HG03139 (cell line): Measurements from ENCODE around the gene GIT2.
"Not testable (repeated sequence)": the region's sequence is repeated elsewhere in the genome, so short reads cannot be mapped to it uniquely, and the experiment has no call there.

Source experiments
- ATAC-seq: cut with Tn5 transposase; IDR thresholded peaks from one replicate; pipeline ENCODE4 v1.9.1; 2021; ENCODE audit not compliant: unreplicated experiment

GIT2 gene

DNA sequence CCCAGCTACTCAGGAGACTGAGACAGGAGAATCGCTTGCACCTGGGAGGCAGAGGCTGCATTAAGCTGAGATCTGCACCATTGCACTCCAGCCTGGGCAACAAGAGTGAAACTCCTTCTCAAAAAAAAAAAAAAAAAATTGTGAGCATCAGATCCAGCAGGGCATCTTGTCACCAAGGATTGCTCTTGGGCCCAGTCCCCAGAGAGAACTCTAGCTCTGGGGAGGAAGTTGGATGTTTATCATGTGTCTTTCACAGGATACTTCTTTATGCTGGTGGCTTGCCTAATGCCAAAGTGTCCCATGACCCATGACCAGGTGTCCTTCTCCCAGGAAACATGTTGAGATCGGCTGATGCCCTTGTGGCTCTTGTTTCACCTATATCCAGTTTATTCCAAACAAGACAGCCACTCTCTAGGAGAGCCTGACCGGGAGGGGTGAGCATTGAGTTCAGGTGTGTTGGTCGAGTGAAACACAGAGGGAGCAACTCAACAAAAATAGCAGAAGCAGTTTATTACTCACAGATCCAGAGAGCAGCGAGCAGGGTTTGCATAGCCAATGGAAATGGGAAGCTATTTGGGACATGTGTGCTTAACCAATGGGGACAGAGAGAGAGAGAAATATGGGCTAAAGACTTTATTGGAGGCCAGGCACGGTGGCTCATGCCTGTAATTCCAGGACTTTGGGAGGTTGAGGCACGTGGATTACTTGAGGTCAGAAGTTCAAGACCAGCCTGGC lies 102.7 kb downstream of the GIT2 start:
- ATAC-seq: no peak

DNA sequence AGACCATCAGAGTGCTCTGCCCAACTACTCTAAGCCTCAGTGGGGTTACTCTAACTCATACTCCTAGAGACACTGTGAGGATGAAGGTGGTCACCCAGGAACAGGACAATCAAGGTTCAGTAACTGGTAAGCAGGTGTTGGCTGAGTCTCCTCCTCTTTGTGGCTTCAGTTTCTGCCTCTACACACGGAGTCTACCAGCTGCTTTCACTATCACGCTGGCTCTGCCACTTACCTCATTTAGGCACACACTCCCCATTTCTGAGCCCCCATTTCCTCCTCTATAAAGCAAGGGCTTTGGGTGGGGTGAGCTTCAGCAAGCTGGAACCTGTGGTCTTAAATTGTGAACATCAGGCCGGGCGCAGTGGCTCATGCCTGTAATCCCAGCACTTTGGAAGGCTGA lies 103.4 kb downstream of the GIT2 start:
- ATAC-seq: peak; percentile 59

DNA sequence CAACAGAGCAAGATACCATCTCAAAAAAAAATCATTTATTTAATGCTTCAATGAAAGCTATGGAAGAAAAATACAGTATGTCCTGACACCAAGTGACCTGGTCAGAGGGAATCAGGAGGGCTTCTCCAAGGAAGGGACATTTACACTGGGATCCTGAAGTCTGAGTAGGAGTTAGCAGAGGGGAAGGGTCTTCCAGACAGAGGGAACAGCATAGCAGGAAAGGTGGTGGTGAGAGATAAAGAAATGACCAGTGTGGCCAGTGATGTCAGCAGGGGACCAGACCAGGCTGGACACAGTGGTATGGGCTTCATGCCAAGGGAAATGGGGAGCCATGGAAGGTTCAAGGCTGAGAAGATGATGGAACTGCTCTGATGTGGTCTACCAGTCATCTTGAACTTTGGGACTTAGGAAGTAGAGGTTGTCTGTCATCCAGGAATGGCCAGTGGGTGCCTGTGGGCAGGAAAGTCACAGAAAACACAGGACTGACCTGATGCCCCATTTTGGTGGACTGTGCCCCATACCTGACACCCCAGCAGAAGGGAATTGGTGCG lies 103.9 kb downstream of the GIT2 start:
- no peak for ATAC-seq

DNA sequence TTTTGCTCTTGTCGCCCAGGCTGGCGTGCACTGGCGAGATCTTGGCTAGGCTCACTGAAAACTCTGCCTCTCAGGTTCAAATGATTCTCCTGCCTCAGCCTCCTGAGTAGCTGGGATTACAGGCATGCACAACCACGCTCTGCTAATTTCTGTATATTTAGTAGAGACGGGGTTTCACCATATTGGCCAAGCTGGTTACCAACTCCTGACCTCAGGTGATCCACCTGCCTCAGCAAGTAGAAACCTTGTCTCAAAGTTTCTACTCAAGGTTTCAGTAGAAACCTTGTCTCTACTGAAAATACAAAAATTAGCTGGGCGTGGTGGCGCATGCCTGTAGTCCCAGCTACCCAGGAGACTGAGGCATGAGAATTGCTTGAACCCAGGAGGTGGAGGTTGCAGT lies 104.4 kb downstream of the GIT2 start:
- ATAC-seq: not testable (repeated sequence)

DNA sequence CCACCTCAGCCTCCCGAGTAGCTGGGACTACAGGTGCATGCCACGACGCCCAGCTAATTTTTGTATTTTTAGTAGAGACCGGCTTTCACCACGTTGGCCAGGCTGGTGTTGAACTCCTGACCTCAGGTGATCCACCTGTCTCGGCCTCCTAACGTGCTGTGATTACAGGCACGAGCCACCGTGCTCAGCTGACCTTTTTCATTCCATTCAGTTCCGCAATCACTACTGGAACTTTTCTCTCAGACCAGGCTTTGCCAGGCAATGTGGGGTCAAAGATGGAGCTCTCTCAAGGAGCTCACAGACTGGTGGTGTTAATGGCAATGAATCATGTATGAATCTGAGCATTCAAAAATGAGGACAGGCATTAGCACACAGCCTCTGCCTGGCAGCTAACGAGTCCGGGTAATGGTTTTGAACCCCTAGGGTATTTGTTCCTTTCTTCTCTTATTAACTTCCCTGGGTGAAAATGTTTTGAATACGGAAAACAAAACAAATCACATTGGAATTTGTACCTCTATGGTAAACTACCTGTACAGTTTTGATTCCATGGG lies 105.5 kb downstream of the GIT2 start:
- no peak for ATAC-seq

DNA sequence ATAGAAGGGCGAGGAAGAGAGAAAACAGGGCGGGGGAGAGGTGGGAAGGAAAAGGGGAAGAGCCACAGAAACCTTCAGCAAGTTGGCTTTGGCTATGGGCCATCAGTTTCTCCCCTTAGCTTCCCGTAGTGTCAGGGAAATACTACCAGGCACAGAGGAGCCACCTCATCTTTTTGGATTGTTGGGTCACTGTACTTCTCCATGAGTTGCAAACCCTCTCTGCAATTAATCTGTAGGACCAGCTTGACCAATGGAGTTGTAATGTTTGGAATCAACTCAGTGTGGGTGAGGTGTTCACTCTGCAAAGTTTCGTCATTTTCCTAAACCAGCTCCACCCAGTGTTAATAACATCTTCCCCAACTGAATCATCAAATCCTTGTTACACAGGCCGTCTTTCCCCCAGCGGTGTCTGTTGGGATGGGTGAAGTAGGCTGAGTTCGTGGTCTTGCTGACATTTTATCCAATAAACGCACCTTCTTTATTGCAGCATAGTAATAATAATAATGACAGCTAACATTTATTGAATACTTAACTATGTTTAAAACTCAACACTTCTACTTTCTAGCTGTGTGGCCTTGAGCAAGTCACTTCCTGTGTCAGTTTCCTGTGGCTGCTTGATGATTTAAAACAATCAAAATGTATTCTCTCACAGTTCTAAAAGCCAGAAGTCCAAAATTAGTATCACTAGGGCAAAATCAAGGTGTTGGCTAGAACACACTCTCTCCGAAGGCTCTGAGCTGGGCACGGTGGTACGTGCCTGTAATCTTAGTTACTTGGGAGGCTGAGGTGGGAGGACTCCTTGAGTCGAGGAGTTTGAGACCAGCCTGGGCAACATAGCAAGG lies 107.8 kb downstream of the GIT2 start:
- no peak for ATAC-seq

DNA sequence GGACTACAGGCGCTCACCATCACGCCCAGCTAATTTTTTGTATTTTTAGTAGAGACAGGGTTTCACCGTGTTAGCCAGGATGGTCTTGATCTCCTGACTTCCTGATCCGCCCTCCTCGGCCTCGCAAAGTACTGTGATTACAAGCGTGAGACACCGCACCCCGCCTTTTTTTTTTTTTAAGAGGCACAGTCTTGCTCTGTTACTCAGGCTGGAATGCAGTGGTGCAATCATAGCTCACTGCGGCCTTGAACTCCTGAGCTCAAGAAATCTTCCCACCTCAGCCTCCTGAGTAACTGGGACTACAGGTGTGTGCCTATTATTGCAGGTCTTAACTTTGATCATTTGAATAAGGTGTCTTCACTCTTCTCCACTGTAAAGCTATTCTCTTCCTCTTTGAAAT lies 110.6 kb downstream of the GIT2 start:
- ATAC-seq: no peak

DNA sequence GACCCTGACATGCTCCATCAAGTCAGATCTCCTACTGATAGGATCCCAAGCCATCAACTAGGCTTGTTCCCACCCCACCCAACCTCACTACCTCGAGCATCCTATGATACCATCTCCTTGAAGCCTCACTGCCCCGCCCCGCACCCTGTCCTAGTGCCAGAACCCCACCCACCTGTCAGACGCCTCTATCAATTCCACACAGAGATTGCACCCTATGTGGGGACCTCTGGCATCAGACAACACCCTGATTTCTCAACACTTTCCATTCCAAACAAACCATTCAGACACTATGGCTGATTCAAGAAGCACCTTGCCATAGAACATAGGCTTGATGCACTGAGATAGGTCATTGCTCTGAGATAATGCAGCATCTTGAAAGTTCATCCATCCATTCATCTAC lies 112.7 kb downstream of the GIT2 start:
- ATAC-seq: no peak

DNA sequence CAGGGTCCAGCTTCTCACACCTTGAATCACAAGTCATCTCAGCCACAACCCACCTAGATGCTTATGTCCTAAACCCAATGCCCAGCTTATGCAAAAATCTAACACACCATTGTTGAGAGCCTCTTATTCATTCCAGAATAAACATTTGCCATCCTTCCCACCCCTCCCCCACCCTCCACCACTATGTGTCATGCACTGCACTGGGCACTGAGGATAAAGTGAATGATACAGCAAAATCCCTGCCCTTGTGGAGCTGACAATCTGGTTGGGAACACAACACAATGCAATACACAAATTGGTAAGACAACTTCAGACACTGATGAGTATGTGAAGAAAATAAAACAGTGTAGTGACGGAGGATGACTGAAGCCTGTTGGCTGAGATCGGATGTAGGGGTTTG lies 114.4 kb downstream of the GIT2 start:
- ATAC-seq: no peak

DNA sequence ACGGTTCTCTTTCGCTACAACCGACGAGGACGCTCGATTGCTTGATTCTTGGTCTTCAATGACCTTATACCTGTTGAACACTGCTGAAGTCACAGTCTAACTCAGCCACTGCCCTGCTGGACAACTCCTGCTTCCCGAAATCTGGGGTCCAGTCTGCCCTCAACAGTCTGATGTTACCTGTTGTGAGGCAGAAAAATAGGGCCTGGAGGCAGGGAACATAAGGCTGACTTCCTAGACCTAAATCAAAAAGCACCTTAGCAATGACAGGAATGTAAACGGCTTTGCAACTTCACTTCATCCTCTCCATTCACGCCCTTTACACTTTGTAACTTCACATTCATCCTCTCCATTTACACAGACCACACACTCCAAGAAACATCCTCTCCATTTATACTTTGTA lies 115.2 kb downstream of the GIT2 start:
- no peak for ATAC-seq

DNA sequence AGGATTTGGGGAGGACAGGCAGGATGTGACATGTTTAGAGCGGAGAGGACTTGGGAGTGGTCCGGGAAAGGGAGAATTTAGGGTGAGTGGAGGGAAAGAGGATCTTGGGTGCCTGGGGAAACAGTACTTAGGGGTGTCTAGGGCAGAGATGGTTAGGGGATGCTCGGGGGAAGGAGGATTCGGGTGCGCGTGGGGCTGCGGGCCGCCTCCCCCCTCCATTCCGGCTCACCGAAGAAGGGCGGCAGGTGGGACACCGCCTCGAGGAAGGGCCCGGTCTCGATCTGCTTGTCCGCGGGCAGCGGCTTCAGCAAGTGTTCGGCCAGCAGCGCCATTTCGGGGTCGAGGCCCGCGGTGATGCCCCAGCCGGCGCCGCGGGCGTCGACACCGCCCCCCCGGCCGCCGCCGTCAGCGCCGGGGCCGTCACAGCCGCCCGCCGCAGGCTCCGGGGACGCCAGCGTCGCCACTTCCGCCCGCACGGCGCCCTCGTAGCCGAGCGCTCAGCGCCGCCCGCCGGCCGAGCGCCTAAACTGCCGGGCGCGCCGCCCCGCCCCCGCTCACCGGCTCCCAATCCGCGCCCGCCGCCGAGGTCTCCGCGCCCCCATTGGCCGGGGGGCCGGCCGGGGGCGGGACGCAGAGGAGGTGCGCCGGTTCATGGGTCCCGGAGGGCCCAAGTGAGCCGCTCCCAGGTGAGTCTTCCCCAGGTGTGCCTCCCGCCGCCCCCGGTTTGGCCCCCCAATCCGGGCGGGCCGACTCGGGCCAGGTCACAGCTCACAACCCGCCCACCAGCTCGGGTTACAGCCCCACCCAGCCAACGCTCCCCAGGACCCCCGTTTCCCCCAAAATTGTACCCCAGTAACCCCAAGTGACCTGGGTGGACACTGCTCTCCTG lies 115.9 kb downstream of the GIT2 start, which contains the start of gene GLTP:
Gene GLTP, minus strand, starts transcription at position 499 of the 889 bp plus-strand sequence. Its CDS starts 167 bp downstream, at position 332.
- peak; percentile 85 for ATAC-seq
